WTC11 (cell line): ENCODE data around the gene VPS35L.

Source experiments
- CTCF ChIP-seq: fragments of 200-600 bp; IDR thresholded peaks from 2 replicates; pipeline ENCODE4 v1.8.0; 2022; ENCODE audit warnings: antibody characterized with exemption
- ERG ChIP-seq: fragments of 250-450 bp; sonication (Bioruptor Pico); IDR thresholded peaks from 2 replicates; pipeline ENCODE4 v1.8.0; 2021; ENCODE audit warnings: mild to moderate bottlenecking
- MAX ChIP-seq: sonication (generic); formaldehyde crosslinking; IDR thresholded peaks from 2 replicates; pipeline ENCODE4 v1.8.0; 2022; ENCODE audit warnings: mild to moderate bottlenecking, missing genetic modification reagents

- TF ChIP-seq MAX (CRISPR knock-in tag), result no peak
- no peak for TF ChIP-seq CTCF
- no peak for TF ChIP-seq ERG (CRISPR knock-in tag)
Measured at GRCh38 chr16:19549673-19550072, 5.8 kb upstream of the VPS35L start.
